B cell (primary cell): ENCODE results near the gene GNA14.

Source experiments
- CTCF ChIP-seq: fragments of 200-600 bp; IDR thresholded peaks from one replicate; pipeline ENCODE4 v1.8.0; 2022; ENCODE audit warnings: antibody characterized with exemption, mild to moderate bottlenecking
- EZH2 ChIP-seq: IDR thresholded peaks from 2 replicates; pipeline ENCODE4 v1.6.1; 2012; ENCODE audit warnings: borderline replicate concordance, low read depth, mild to moderate bottlenecking, moderate library complexity, low read length; ENCODE audit not compliant: insufficient read depth, poor library complexity, severe bottlenecking

GRCh38 chr9:77659926-77660325 is 11.8 kb upstream of the GNA14 start:
- no peak for TF ChIP-seq CTCF
- TF ChIP-seq EZH2, result no peak
